Peyer's patch (tissue), 4 donors: ENCODE measurements around the gene SOX6. TPM values are rescaled to one million over a fixed set of nuclear protein-coding genes. Genes with fewer than 3 reads are reported as not detected.

ENCODE experiments used
- DNase-seq, 3 donors: peaks; one replicate each; pipeline ENCODE4 v3.0.0-alpha.2; 2017 to 2019
- H3K27ac ChIP-seq, 4 donors: fragments of 200-600 bp; sonication (generic); one replicate each; pipeline ENCODE4 v1.5.1; 2016 to 2019
- H3K27me3 ChIP-seq, 2 donors: fragments of 200-600 bp; sonication (generic); one replicate each; pipeline ENCODE4 v1.5.1; 2019
- H3K36me3 ChIP-seq, 3 donors: fragments of 200-600 bp; sonication (generic); one replicate each; pipeline ENCODE4 v1.5.1; 2016 to 2019
- H3K4me1 ChIP-seq, 4 donors: fragments of 200-600 bp; sonication (generic); one replicate each; pipeline ENCODE4 v1.5.1; 2016 to 2019
- H3K4me3 ChIP-seq, 4 donors: fragments of 200-600 bp; sonication (generic); 1 replicate in 3 of 4; 2 replicates in 1 of 4; pipeline ENCODE4 v1.5.1; 2016 to 2019; ENCODE audit warnings: mild to moderate bottlenecking in 1 of 4
- H3K9me3 ChIP-seq, 4 donors: fragments of 200-600 bp; sonication (generic); one replicate each; pipeline ENCODE4 v1.5.1; 2016 to 2019; ENCODE audit warnings: mild to moderate bottlenecking in 1 of 4
- POLR2A ChIP-seq, 2 donors: fragments of 450-650 bp; IDR thresholded peaks; one replicate each; pipeline ENCODE4 v1.5.1; 2017; ENCODE audit warnings: antibody characterized with exemption in 2 of 2, mild to moderate bottlenecking in 2 of 2, moderate library complexity in 2 of 2
- total RNA-seq, 4 donors: library from RNA; depleted of rRNA; stranded (reverse); fragments of >200 nt; gene quantifications; one replicate each; pipeline ENCODE4 v1.1.0, GENCODE V29; 2016
- TF ChIP-seq, protein P1 (sequence below), 6 experiments: fragments of 450-650 bp in 4 of 6; fragments of 200-600 bp in 2 of 6; sonication (generic) in 1 of 6; IDR thresholded peaks; one replicate each; pipeline ENCODE4 v1.5.1; 2017 to 2019; ENCODE audit warnings: antibody characterized with exemption in 6 of 6, mild to moderate bottlenecking in 3 of 6, moderate library complexity in 1 of 6

SOX6 gene
- total RNA-seq, 4 donors from 2014 or later = 144 to 205 (median 161) TPM

- H3K9me3 ChIP-seq = no peaks in the 10 kb centered on the region
- H3K4me1 ChIP-seq = no peaks in the 10 kb centered on the region
- H3K36me3 ChIP-seq = no peaks in the 10 kb centered on the region
- no peak overlapping the region for H3K27ac ChIP-seq
- no peak for TF ChIP-seq POLR2A (IDR thresholded peaks at IDR 0.05)
- TF ChIP-seq, protein P1, sequence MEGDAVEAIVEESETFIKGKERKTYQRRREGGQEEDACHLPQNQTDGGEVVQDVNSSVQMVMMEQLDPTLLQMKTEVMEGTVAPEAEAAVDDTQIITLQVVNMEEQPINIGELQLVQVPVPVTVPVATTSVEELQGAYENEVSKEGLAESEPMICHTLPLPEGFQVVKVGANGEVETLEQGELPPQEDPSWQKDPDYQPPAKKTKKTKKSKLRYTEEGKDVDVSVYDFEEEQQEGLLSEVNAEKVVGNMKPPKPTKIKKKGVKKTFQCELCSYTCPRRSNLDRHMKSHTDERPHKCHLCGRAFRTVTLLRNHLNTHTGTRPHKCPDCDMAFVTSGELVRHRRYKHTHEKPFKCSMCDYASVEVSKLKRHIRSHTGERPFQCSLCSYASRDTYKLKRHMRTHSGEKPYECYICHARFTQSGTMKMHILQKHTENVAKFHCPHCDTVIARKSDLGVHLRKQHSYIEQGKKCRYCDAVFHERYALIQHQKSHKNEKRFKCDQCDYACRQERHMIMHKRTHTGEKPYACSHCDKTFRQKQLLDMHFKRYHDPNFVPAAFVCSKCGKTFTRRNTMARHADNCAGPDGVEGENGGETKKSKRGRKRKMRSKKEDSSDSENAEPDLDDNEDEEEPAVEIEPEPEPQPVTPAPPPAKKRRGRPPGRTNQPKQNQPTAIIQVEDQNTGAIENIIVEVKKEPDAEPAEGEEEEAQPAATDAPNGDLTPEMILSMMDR (IDR thresholded peaks at IDR 0.05) = no peak
- H3K4me3 ChIP-seq = no peak overlapping the region
- H3K27me3 ChIP-seq = no peaks in the 10 kb centered on the region
- DNase-seq = no peak
Measured at GRCh38 chr11:15935373-15935772, 421.0 kb downstream of the SOX6 start.

- TF ChIP-seq POLR2A (IDR thresholded peaks at IDR 0.05) = no peak
- TF ChIP-seq, protein P1 (IDR thresholded peaks at IDR 0.05) = no peak
Measured at GRCh38 chr11:15933886-15934625, 422.3 kb downstream of the SOX6 start.

DNA sequence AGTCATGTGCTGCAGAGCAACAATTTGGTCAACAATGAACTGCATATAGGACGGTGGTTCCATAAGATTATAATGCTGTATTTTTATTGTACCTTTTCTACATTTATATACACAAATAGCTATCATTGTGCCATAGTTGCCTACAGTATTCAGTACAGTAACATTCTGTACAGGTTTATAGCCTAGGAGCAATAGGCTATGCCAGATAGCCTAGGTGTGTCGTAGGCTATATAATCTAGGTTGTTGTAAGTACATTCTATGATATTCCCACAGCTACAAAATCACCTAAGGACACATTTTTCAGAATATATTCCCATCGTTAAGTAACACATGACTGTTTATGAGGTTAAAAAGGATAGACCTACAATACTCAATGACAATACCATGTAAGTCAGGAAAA is 423.9 kb downstream of the SOX6 start:
- no peaks in the 10 kb centered on the region for H3K4me1 ChIP-seq
- DNase-seq = no peak
- no peaks in the 10 kb centered on the region for H3K27me3 ChIP-seq
- H3K36me3 ChIP-seq = no peaks in the 10 kb centered on the region
- no peak overlapping the region for H3K27ac ChIP-seq
- TF ChIP-seq, protein P1 (IDR thresholded peaks at IDR 0.05) = no peak
- no peak for TF ChIP-seq POLR2A (IDR thresholded peaks at IDR 0.05)
- no peak overlapping the region for H3K4me3 ChIP-seq
- H3K9me3 ChIP-seq = no peaks in the 10 kb centered on the region

More at GRCh38 chr11:15933886-15934625, 422.3 kb downstream of the SOX6 start:
- H3K36me3 ChIP-seq = no peaks in the 10 kb centered on the region
- no peaks in the 10 kb centered on the region for H3K27me3 ChIP-seq
- no peak overlapping the region for H3K27ac ChIP-seq
- no peak for DNase-seq
- H3K4me1 ChIP-seq = no peaks in the 10 kb centered on the region
- no peaks in the 10 kb centered on the region for H3K9me3 ChIP-seq
- no peak overlapping the region for H3K4me3 ChIP-seq

- no peak overlapping the region for H3K27ac ChIP-seq
- DNase-seq = no peak
- H3K27me3 ChIP-seq = no peaks in the 10 kb centered on the region
- H3K36me3 ChIP-seq = no peaks in the 10 kb centered on the region
- no peaks in the 10 kb centered on the region for H3K9me3 ChIP-seq
- no peak overlapping the region for H3K4me3 ChIP-seq
- TF ChIP-seq, protein P1 (IDR thresholded peaks at IDR 0.05) = no peak
- TF ChIP-seq POLR2A (IDR thresholded peaks at IDR 0.05) = no peak
- no peaks in the 10 kb centered on the region for H3K4me1 ChIP-seq
Measured at GRCh38 chr11:15931497-15931896, 424.8 kb downstream of the SOX6 start.

DNA sequence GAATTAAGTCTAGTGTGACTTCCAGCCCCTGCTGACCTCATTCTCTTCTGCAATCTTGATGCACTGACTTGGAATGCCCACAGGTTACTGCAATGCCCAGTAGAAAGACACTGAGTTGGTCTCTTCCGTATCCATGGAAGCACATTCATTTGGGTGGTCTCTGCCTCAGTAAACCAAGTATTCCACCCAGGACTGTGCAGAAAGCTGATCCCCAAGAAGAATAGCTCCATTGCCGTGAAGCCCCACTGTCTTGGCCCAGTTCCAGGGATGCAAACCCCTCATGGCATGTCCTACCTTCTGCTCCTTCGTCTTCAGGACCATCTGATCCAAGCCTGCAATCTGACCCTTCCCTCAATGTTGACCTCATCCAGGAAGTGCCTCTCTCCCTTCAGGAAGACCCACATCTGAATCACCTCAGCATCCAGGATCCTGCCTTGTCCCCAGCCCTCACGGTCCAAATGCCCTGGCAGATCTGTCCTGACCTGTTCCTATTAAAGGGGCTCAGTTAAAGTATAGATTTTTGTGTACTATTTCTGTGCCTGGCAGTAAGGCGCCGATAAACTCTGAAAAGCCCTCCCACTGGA is 425.8 kb downstream of the SOX6 start:
- H3K27me3 ChIP-seq = no peaks in the 10 kb centered on the region
- TF ChIP-seq POLR2A (IDR thresholded peaks at IDR 0.05) = no peak
- TF ChIP-seq, protein P1 (IDR thresholded peaks at IDR 0.05) = no peak
- H3K27ac ChIP-seq = no peak overlapping the region
- no peaks in the 10 kb centered on the region for H3K4me1 ChIP-seq
- no peak for DNase-seq
- no peaks in the 10 kb centered on the region for H3K9me3 ChIP-seq
- H3K4me3 ChIP-seq = no peak overlapping the region
- no peaks in the 10 kb centered on the region for H3K36me3 ChIP-seq
